GM12864 (cell line): ENCODE data around the gene TUBGCP4.

Source experiments
- DNase-seq: peaks from one replicate; pipeline ENCODE4 v3.0.0-alpha.2; 2011; ENCODE audit warnings: low read depth
- H3K4me3 ChIP-seq: 2 replicates; pipeline ENCODE4 v1.5.1; 2011; ENCODE audit warnings: mild to moderate bottlenecking, low read depth, low read length, control low read depth
- CTCF ChIP-seq: IDR thresholded peaks from 2 replicates; pipeline ENCODE4 v1.5.1; 2011; ENCODE audit warnings: low read depth, mild to moderate bottlenecking, moderate library complexity, low read length, control low read depth, inconsistent platforms; ENCODE audit errors: missing control alignments

Gene TUBGCP4, protein sequence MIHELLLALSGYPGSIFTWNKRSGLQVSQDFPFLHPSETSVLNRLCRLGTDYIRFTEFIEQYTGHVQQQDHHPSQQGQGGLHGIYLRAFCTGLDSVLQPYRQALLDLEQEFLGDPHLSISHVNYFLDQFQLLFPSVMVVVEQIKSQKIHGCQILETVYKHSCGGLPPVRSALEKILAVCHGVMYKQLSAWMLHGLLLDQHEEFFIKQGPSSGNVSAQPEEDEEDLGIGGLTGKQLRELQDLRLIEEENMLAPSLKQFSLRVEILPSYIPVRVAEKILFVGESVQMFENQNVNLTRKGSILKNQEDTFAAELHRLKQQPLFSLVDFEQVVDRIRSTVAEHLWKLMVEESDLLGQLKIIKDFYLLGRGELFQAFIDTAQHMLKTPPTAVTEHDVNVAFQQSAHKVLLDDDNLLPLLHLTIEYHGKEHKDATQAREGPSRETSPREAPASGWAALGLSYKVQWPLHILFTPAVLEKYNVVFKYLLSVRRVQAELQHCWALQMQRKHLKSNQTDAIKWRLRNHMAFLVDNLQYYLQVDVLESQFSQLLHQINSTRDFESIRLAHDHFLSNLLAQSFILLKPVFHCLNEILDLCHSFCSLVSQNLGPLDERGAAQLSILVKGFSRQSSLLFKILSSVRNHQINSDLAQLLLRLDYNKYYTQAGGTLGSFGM

DNA sequence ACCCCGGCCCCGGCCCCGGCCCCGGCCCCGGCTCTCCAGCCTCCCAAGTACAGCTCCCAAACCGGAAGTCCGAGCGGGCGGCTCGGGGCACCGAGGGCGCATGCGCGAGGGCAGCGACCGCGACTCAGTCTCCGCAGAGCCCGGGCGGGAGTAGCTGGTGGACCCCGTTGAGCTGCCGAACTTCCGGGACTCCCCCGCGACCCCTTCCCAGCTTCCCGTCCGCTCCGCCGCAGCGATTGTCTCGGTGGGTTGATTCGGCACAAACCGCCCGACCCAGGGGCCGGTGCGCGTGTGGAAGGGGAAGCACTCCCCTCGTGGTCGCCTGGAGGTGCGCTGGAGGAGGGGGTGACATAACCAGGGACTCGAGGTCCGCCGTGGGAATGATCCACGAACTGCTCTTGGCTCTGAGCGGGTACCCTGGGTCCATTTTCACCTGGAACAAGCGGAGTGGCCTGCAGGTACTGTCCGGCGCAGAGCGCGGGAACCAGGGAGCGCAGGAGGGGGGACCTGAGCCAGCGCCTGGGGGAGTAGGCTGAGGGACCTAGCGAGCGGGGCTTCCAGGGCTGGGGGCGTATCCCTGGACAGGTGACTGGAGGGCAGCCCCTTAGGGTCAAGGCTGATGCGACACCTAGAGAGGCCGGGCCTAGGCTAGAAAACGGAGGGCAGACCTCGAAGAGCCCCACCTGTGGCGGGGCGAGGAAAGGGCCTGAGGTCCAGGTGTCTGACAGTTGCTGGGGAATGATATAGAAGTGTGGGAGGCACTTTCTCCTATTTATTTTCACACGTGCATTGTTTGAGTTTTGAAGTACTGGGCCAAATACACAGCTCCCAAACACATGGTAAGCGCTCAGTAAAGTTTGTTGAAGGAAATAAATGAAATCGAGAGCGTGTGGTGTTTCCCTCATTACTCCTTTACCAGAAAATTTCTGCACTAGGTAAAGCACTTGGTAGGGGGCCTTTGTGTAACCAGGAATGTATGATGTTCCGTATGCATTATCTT lies at the start of gene TUBGCP4, which contains the start of gene ZSCAN29:
TUBGCP4 (plus strand) TSS at position 127 of the 1,000 bp plus-strand sequence; CDS start at position 381, 254 bp downstream.
ZSCAN29 (minus strand) TSS at position 69 of the 1,000 bp plus-strand sequence. CDS start 1,130 bp downstream, outside the sequence.
- DNase-seq = peak; percentile 29
- TF ChIP-seq CTCF = peak; percentile 60
- H3K4me3 ChIP-seq = peak within 1 kb of the TSS; percentile 88

GRCh38 chr15:43325039-43325684 lies 45.7 kb upstream of the TUBGCP4 start:
- no peak for DNase-seq
- TF ChIP-seq CTCF = no peak
- H3K4me3 ChIP-seq = no peak overlapping the region

GRCh38 chr15:43329217-43329959 lies 41.5 kb upstream of the TUBGCP4 start:
- DNase-seq = no peak
- H3K4me3 ChIP-seq = peak overlapping the region; percentile 65
- no peak for TF ChIP-seq CTCF

GRCh38 chr15:43329960-43330779 lies 40.7 kb upstream of the TUBGCP4 start, which contains the start of gene LCMT2:
LCMT2 (minus strand) TSS chr15:43330573; CDS start chr15:43330489, 84 bp downstream.
- peak; percentile 90 for DNase-seq
- TF ChIP-seq CTCF = no peak
- H3K4me3 ChIP-seq = peak within 1 kb of the TSS; percentile 65

DNA sequence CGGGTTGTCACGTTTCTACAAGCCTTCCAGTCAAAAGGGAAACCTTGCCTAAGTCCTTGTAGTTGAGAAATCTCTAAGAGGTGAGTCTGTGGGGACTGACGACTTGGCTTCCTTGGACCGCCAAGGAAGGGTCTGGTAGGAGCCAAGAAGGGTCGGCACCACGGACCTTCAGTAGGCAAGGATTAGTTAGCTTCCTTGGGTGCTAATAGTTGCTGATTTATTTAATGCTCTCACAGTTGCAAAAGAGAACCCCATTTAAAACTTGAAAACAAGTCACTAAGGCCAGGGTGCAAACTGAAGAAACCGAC lies 40.2 kb upstream of the TUBGCP4 start:
- peak overlapping the region; percentile 65 for H3K4me3 ChIP-seq
- no peak for DNase-seq
- TF ChIP-seq CTCF = no peak
